SK-N-SH treated with all-trans-retinoic acid at 6 μM for 48 hours (cell line): ENCODE results near the gene OMG.

Experiments
- ARNTL ChIP-seq: fragments of 450-650 bp; formaldehyde crosslinking; IDR thresholded peaks from 2 replicates; pipeline ENCODE4 v1.5.0; 2020; ENCODE audit warnings: low read depth, mild to moderate bottlenecking, moderate library complexity, borderline replicate concordance
- BACH2 ChIP-seq: fragments of 250-450 bp; sonication (Bioruptor Pico); IDR thresholded peaks from 2 replicates; pipeline ENCODE4 v1.9.0; 2021; ENCODE audit warnings: mild to moderate bottlenecking, borderline replicate concordance
- CREB5 ChIP-seq: fragments of 250-450 bp; sonication (Bioruptor Pico); IDR thresholded peaks from 2 replicates; pipeline ENCODE4 v1.5.1; 2020; ENCODE audit warnings: low read depth, mild to moderate bottlenecking, moderate library complexity
- OSR1 ChIP-seq: fragments of 250-450 bp; sonication (Bioruptor Pico); IDR thresholded peaks from 2 replicates; pipeline ENCODE4 v1.8.0; 2022; ENCODE audit warnings: moderate library complexity, mild to moderate bottlenecking, inconsistent platforms
- PPARA ChIP-seq: fragments of 250-450 bp; sonication (Bioruptor Pico); IDR thresholded peaks from 2 replicates; pipeline ENCODE4 v1.5.0; 2020; ENCODE audit warnings: mild to moderate bottlenecking, borderline replicate concordance
- SNAI2 ChIP-seq: fragments of 250-450 bp; sonication (Bioruptor Pico); IDR thresholded peaks from 2 replicates; pipeline ENCODE4 v1.5.0; 2020; ENCODE audit warnings: mild to moderate bottlenecking, moderate library complexity
- ZFP3 ChIP-seq: fragments of 250-450 bp; sonication (Bioruptor Pico); IDR thresholded peaks from 2 replicates; pipeline ENCODE4 v1.5.0; 2020; ENCODE audit warnings: mild to moderate bottlenecking, moderate library complexity
- TF ChIP-seq, protein P1 (sequence below): fragments of 250-450 bp; sonication (Bioruptor Pico); IDR thresholded peaks from 2 replicates; pipeline ENCODE4 v1.8.0; 2021; ENCODE audit warnings: low read depth, mild to moderate bottlenecking, moderate library complexity, borderline replicate concordance
- TF ChIP-seq, protein P2 (sequence below): fragments of 250-450 bp; sonication (Bioruptor Pico); IDR thresholded peaks from 2 replicates; pipeline ENCODE4 v1.8.0; 2020; ENCODE audit warnings: mild to moderate bottlenecking, moderate library complexity, borderline replicate concordance

GRCh38 chr17:31256936-31257335 is 40.1 kb downstream of the OMG start:
- TF ChIP-seq OSR1 (CRISPR knock-in tag) (no peak), CREB5 (CRISPR knock-in tag) (no peak), SNAI2 (CRISPR knock-in tag) (no peak), BACH2 (CRISPR knock-in tag) (no peak), PPARA (CRISPR knock-in tag) (no peak), ARNTL (CRISPR knock-in tag) (no peak), ZFP3 (CRISPR knock-in tag) (no peak)
- TF ChIP-seq, protein P1, sequence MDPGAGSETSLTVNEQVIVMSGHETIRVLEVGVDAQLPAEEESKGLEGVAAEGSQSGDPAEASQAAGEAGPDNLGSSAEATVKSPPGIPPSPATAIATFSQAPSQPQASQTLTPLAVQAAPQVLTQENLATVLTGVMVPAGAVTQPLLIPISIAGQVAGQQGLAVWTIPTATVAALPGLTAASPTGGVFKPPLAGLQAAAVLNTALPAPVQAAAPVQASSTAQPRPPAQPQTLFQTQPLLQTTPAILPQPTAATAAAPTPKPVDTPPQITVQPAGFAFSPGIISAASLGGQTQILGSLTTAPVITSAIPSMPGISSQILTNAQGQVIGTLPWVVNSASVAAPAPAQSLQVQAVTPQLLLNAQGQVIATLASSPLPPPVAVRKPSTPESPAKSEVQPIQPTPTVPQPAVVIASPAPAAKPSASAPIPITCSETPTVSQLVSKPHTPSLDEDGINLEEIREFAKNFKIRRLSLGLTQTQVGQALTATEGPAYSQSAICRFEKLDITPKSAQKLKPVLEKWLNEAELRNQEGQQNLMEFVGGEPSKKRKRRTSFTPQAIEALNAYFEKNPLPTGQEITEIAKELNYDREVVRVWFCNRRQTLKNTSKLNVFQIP (CRISPR knock-in tag) = no peak
- TF ChIP-seq, protein P2, sequence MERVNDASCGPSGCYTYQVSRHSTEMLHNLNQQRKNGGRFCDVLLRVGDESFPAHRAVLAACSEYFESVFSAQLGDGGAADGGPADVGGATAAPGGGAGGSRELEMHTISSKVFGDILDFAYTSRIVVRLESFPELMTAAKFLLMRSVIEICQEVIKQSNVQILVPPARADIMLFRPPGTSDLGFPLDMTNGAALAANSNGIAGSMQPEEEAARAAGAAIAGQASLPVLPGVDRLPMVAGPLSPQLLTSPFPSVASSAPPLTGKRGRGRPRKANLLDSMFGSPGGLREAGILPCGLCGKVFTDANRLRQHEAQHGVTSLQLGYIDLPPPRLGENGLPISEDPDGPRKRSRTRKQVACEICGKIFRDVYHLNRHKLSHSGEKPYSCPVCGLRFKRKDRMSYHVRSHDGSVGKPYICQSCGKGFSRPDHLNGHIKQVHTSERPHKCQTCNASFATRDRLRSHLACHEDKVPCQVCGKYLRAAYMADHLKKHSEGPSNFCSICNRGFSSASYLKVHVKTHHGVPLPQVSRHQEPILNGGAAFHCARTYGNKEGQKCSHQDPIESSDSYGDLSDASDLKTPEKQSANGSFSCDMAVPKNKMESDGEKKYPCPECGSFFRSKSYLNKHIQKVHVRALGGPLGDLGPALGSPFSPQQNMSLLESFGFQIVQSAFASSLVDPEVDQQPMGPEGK (CRISPR knock-in tag) = no peak
